NCI-H510A (cell line): ENCODE results near the gene PSAT1.
"Not testable (repeated sequence)": the region's sequence is repeated elsewhere in the genome, so short reads cannot be mapped to it uniquely, and the experiment has no call there.

ENCODE experiments used
- DNase-seq: peaks from one replicate; lab custom pipeline; 2025; lab: John Stamatoyannopoulos, UW

Gene PSAT1

GRCh38 chr9:78296893-78297671 is at the start of gene PSAT1:
TSS of gene PSAT1 (plus strand) at chr9:78297125. CDS start at chr9:78297211, 86 bp downstream.
- peak; percentile 94 for DNase-seq

GRCh38 chr9:78248635-78249034 is 48.3 kb upstream of the PSAT1 start:
- DNase-seq, result no peak

GRCh38 chr9:78249542-78249941 is 47.4 kb upstream of the PSAT1 start:
- DNase-seq, result no peak

- no peak for DNase-seq
Observed at GRCh38 chr9:78252616-78253015, 44.3 kb upstream of the PSAT1 start.

- no peak for DNase-seq
Observed at GRCh38 chr9:78253285-78253684, 43.6 kb upstream of the PSAT1 start.

GRCh38 chr9:78261403-78262001 is 35.4 kb upstream of the PSAT1 start:
- DNase-seq, result no peak

- no peak for DNase-seq
Observed at GRCh38 chr9:78262655-78263054, 34.3 kb upstream of the PSAT1 start.

- DNase-seq, result no peak
Observed at GRCh38 chr9:78267889-78268288, 29.0 kb upstream of the PSAT1 start.

- DNase-seq, result no peak
Observed at GRCh38 chr9:78269784-78270183, 27.1 kb upstream of the PSAT1 start.

- DNase-seq, result no peak
Observed at GRCh38 chr9:78272307-78272706, 24.6 kb upstream of the PSAT1 start.

- no peak for DNase-seq
Observed at GRCh38 chr9:78273761-78274160, 23.2 kb upstream of the PSAT1 start.

GRCh38 chr9:78278177-78278777 is 18.6 kb upstream of the PSAT1 start:
- DNase-seq, result no peak

GRCh38 chr9:78278801-78279200 is 18.1 kb upstream of the PSAT1 start:
- DNase-seq, result no peak

GRCh38 chr9:78280982-78281668 is 15.8 kb upstream of the PSAT1 start:
- no peak for DNase-seq

- not testable (repeated sequence) for DNase-seq
Observed at GRCh38 chr9:78284181-78284580, 12.7 kb upstream of the PSAT1 start.

GRCh38 chr9:78286125-78286524 is 10.8 kb upstream of the PSAT1 start:
- DNase-seq, result no peak

- no peak for DNase-seq
Observed at GRCh38 chr9:78286946-78287388, 10.0 kb upstream of the PSAT1 start.

- DNase-seq, result peak; percentile 24
Observed at GRCh38 chr9:78288214-78288892, 8.6 kb upstream of the PSAT1 start.

GRCh38 chr9:78289474-78289873 is 7.5 kb upstream of the PSAT1 start:
- DNase-seq, result no peak

GRCh38 chr9:78291240-78291925 is 5.5 kb upstream of the PSAT1 start:
- DNase-seq, result no peak

GRCh38 chr9:78292026-78292425 is 4.9 kb upstream of the PSAT1 start:
- DNase-seq, result peak; percentile 23
